ENCODE measurements around the gene TEDC2.

- TF ChIP-seq CTCF (IDR thresholded peaks at IDR 0.05 in 2 of 3, conservative IDR thresholded peaks at IDR 0.05 in 1 of 3; ENCODE audit: insufficient read depth in 2 of 3, low read depth in 1 of 3, low read length in 3 of 3) (no peak), ZNF699 (CRISPR knock-in tag; IDR thresholded peaks at IDR 0.05; ENCODE audit: insufficient replicate concordance) (no peak), POLR2AphosphoS5 (IDR thresholded peaks at IDR 0.05; ENCODE audit: control insufficient read depth, insufficient read depth, low read depth, low read length) (no peak), CC2D1A (IDR thresholded peaks at IDR 0.05) (no peak), RBM22 (IDR thresholded peaks at IDR 0.05; ENCODE audit: low read depth, low read length, poor library complexity, severe bottlenecking) (no peak), KHSRP (IDR thresholded peaks at IDR 0.05) (no peak), CEBPB (tag; IDR thresholded peaks at IDR 0.05) (no peak), LEF1 (IDR thresholded peaks at IDR 0.05) (no peak), TCF3 (CRISPR knock-in tag; IDR thresholded peaks at IDR 0.05) (no peak), RERE (CRISPR knock-in tag; IDR thresholded peaks at IDR 0.05; ENCODE audit: borderline replicate concordance) (no peak), RBM39 (optimal IDR thresholded peaks at IDR 0.05; ENCODE audit: low read depth, low read length) (no peak), ETV6 (IDR thresholded peaks at IDR 0.05; ENCODE audit: borderline replicate concordance in 1 of 2, low read depth in 2 of 2, low read length in 1 of 2) (no peak), ETV6 (CRISPR knock-in tag; IDR thresholded peaks at IDR 0.05; ENCODE audit: borderline replicate concordance) (no peak), USF1 (CRISPR knock-in tag; IDR thresholded peaks at IDR 0.05) (no peak)
Measured at GRCh38 chr16:2489581-2489980, 29.7 kb downstream of the TEDC2 start.

All from K562 (cell line).